HEK293 (cell line): ENCODE results near the gene RRP1B.

Source experiments
- CTCF ChIA-PET: fragments of 350-600 bp; formaldehyde crosslinking; extraction: SDS; loops from one replicate; lab custom pipeline; 2021; ENCODE audit warnings: antibody characterized with exemption; lab: Yijun Ruan, JAX
- POLR2A ChIA-PET: fragments of 300-600 bp; formaldehyde crosslinking; extraction: SDS; loops from one replicate; lab custom pipeline; 2020; ENCODE audit warnings: antibody characterized with exemption, inconsistent platforms; lab: Yijun Ruan, JAX
- H3K27ac ChIP-seq: fragments of 200-500 bp; sonication (Bioruptor generic); 2 replicates; pipeline ENCODE4 v1.5.1; 2014; ENCODE audit warnings: low read depth, low read length, control low read depth, inconsistent platforms; ENCODE audit errors: extremely low read depth
- H3K36me3 ChIP-seq, 2 experiments: fragments of 200-500 bp in 1 of 2; sonication (Bioruptor generic) in 1 of 2; 1 replicate in 1 of 2; 2 replicates in 1 of 2; pipeline ENCODE4 v1.5.1; 2014 to 2017; ENCODE audit warnings: inconsistent platforms in 2 of 2, low read length in 2 of 2; ENCODE audit not compliant: control insufficient read depth in 2 of 2, insufficient read depth in 1 of 2
- H3K4me1 ChIP-seq: fragments of 200-500 bp; sonication (Bioruptor generic); 2 replicates; pipeline ENCODE4 v1.5.1; 2014; ENCODE audit warnings: mild to moderate bottlenecking, low read length, inconsistent platforms; ENCODE audit not compliant: control insufficient read depth, insufficient read depth
- H3K4me3 ChIP-seq: 2 replicates; pipeline ENCODE4 v1.5.1; 2011; ENCODE audit warnings: low read depth, mild to moderate bottlenecking, control low read depth, low read length, moderate library complexity
- H3K9me3 ChIP-seq: fragments of 200-500 bp; sonication (Bioruptor generic); 2 replicates; pipeline ENCODE4 v1.5.1; 2014; ENCODE audit warnings: low read depth, low read length, inconsistent platforms; ENCODE audit not compliant: control insufficient read depth, insufficient read depth
- FEZF1 ChIP-seq: fragments of 450-650 bp; formaldehyde crosslinking; IDR thresholded peaks from 2 replicates; pipeline ENCODE4 v1.5.1; 2016; ENCODE audit warnings: missing biosample characterization, missing genetic modification characterization
- GFI1B ChIP-seq: fragments of 450-650 bp; formaldehyde crosslinking; IDR thresholded peaks from 2 replicates; pipeline ENCODE4 v1.5.1; 2016; ENCODE audit warnings: missing biosample characterization, missing genetic modification characterization
- HOXA7 ChIP-seq: sonication (generic); formaldehyde crosslinking; IDR thresholded peaks from 2 replicates; pipeline ENCODE4 v1.8.1; 2022; ENCODE audit warnings: missing genetic modification reagents, borderline replicate concordance
- KLF1 ChIP-seq: fragments of 450-650 bp; formaldehyde crosslinking; IDR thresholded peaks from 2 replicates; pipeline ENCODE4 v1.5.1; 2016; ENCODE audit warnings: missing biosample characterization, missing genetic modification characterization
- KLF9 ChIP-seq: fragments of 450-650 bp; formaldehyde crosslinking; IDR thresholded peaks from 2 replicates; pipeline ENCODE4 v1.5.1; 2016; ENCODE audit warnings: missing biosample characterization, missing genetic modification characterization, low read depth
- SALL2 ChIP-seq: fragments of 450-650 bp; formaldehyde crosslinking; IDR thresholded peaks from 2 replicates; pipeline ENCODE4 v1.5.0; 2017; ENCODE audit warnings: missing biosample characterization, mild to moderate bottlenecking, missing genetic modification characterization, borderline replicate concordance
- SCRT2 ChIP-seq: fragments of 450-650 bp; formaldehyde crosslinking; IDR thresholded peaks from 2 replicates; pipeline ENCODE4 v1.5.1; 2016; ENCODE audit warnings: missing biosample characterization, missing genetic modification characterization
- SETDB1 ChIP-seq: IDR thresholded peaks from one replicate; pipeline ENCODE4 v1.6.1; 2017; ENCODE audit warnings: mild to moderate bottlenecking, low read length, moderate library complexity, mixed read lengths; ENCODE audit not compliant: insufficient read length
- TRIM28 ChIP-seq: IDR thresholded peaks from 2 replicates; pipeline ENCODE4 v1.6.1; 2011; ENCODE audit warnings: low read length, control low read depth, borderline replicate concordance
- ZBTB48 ChIP-seq: fragments of 450-650 bp; formaldehyde crosslinking; IDR thresholded peaks from 2 replicates; pipeline ENCODE4 v1.5.1; 2016; ENCODE audit warnings: missing biosample characterization, missing genetic modification characterization
- ZFP69B ChIP-seq: fragments of 450-650 bp; formaldehyde crosslinking; IDR thresholded peaks from 2 replicates; pipeline ENCODE4 v1.5.1; 2016; ENCODE audit warnings: missing biosample characterization, missing genetic modification characterization
- ZIC2 ChIP-seq: fragments of 450-650 bp; formaldehyde crosslinking; IDR thresholded peaks from 2 replicates; pipeline ENCODE4 v1.5.1; 2016; ENCODE audit warnings: missing biosample characterization, missing genetic modification characterization
- ZNF121 ChIP-seq: fragments of 450-650 bp; formaldehyde crosslinking; IDR thresholded peaks from 2 replicates; pipeline ENCODE4 v1.5.1; 2016; ENCODE audit warnings: missing biosample characterization, missing genetic modification characterization
- ZNF23 ChIP-seq: fragments of 450-650 bp; formaldehyde crosslinking; IDR thresholded peaks from 2 replicates; pipeline ENCODE4 v1.5.1; 2016; ENCODE audit warnings: missing biosample characterization, missing genetic modification characterization, borderline replicate concordance
- ZNF248 ChIP-seq: fragments of 450-650 bp; formaldehyde crosslinking; IDR thresholded peaks from 2 replicates; pipeline ENCODE4 v1.5.1; 2017; ENCODE audit warnings: missing biosample characterization, missing genetic modification characterization
- ZNF341 ChIP-seq: fragments of 450-650 bp; formaldehyde crosslinking; IDR thresholded peaks from 2 replicates; pipeline ENCODE4; 2016; ENCODE audit warnings: low read depth, missing biosample characterization, missing genetic modification characterization
- ZNF350 ChIP-seq: fragments of 450-650 bp; formaldehyde crosslinking; IDR thresholded peaks from 2 replicates; pipeline ENCODE4 v1.5.0; 2017; ENCODE audit warnings: missing biosample characterization, mild to moderate bottlenecking, missing genetic modification characterization
- ZNF555 ChIP-seq: fragments of 450-650 bp; formaldehyde crosslinking; conservative IDR thresholded peaks from 2 replicates; pipeline ENCODE4 v1.5.1; 2017; ENCODE audit warnings: missing biosample characterization, mild to moderate bottlenecking, missing genetic modification characterization, inconsistent platforms
- ZNF626 ChIP-seq: fragments of 450-650 bp; sonication (Bioruptor Pico); formaldehyde crosslinking; IDR thresholded peaks from 2 replicates; pipeline ENCODE4 v1.5.1; 2018; ENCODE audit warnings: missing biosample characterization, missing genetic modification characterization, inconsistent platforms
- ZNF670 ChIP-seq: fragments of 450-650 bp; formaldehyde crosslinking; IDR thresholded peaks from 2 replicates; pipeline ENCODE4 v1.5.1; 2016; ENCODE audit warnings: missing biosample characterization, missing genetic modification characterization, low read depth
- TF ChIP-seq, protein P1 (sequence below): fragments of 450-650 bp; formaldehyde crosslinking; IDR thresholded peaks from 2 replicates; pipeline ENCODE4 v1.5.1; 2016; ENCODE audit warnings: missing biosample characterization, missing genetic modification characterization, borderline replicate concordance
- TF ChIP-seq, protein P2 (sequence below): fragments of 450-650 bp; formaldehyde crosslinking; IDR thresholded peaks from 2 replicates; pipeline ENCODE4 v1.5.1; 2016; ENCODE audit warnings: missing biosample characterization, missing genetic modification characterization
- TF ChIP-seq, protein P3 (sequence below): fragments of 450-650 bp; formaldehyde crosslinking; IDR thresholded peaks from 2 replicates; pipeline ENCODE4 v1.5.1; 2016; ENCODE audit warnings: missing biosample characterization, missing genetic modification characterization, low read depth
- TF ChIP-seq, protein P4 (sequence below): fragments of 450-650 bp; formaldehyde crosslinking; IDR thresholded peaks from 2 replicates; pipeline ENCODE4 v1.5.1; 2016; ENCODE audit warnings: missing biosample characterization, missing genetic modification characterization

RRP1B gene

DNA sequence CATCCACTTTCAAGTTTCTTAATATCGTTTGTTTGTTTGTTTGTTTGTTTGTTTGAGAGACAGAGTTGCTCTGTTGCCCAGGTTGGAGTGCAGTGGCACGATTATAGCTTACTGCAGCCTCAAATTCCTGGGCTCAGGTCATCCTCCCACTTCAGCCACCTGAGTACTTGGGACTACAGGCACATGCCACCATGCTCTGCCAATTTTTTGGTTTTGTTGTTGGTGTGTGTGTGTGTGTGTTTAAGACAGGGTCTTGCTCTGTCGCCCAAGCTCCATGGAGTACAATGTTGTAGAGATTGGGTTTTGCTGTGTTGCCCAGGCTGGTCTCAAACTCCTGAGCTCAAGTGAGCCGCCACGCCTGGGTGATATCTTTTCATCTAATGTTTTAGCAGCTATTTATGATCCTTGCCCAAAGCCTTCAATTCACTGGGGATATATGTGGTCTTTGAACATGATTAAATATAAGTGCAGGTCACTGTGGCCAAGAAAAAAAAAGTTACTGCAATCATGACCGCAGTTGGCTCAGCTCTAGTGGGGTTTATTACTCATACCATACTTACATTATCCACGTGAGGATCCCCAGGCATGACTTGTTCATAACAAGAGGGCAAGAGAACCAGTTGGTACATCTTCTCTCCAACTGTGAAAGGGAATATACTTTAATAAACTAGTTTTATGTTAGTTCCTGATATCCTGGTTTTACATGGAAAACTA lies 8.0 kb downstream of the RRP1B start:
- Histone ChIP-seq H3K36me3 (peaks cover 39 to 75% of the 10 kb centered on the region in 2 experiments), H3K4me3 (no peak overlapping the region), H3K9me3 (no peaks in the 10 kb centered on the region), H3K27ac (no peak overlapping the region), H3K4me1 (no peaks in the 10 kb centered on the region)
- TF ChIP-seq, protein P1, sequence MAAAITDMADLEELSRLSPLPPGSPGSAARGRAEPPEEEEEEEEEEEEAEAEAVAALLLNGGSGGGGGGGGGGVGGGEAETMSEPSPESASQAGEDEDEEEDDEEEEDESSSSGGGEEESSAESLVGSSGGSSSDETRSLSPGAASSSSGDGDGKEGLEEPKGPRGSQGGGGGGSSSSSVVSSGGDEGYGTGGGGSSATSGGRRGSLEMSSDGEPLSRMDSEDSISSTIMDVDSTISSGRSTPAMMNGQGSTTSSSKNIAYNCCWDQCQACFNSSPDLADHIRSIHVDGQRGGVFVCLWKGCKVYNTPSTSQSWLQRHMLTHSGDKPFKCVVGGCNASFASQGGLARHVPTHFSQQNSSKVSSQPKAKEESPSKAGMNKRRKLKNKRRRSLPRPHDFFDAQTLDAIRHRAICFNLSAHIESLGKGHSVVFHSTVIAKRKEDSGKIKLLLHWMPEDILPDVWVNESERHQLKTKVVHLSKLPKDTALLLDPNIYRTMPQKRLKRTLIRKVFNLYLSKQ (tag by site-specific recombination): no peak
- TF ChIP-seq ZNF23 (tag by site-specific recombination) (no peak), SALL2 (tag by site-specific recombination) (no peak), ZNF341 (tag by site-specific recombination) (no peak), KLF9 (tag by site-specific recombination) (no peak), KLF1 (tag by site-specific recombination) (no peak), ZNF248 (tag by site-specific recombination) (no peak), ZNF670 (tag by site-specific recombination) (no peak), ZBTB48 (tag by site-specific recombination) (no peak), HOXA7 (CRISPR knock-in tag) (no peak), ZIC2 (tag by site-specific recombination) (no peak), SCRT2 (no peak), SETDB1 (no peak), ZNF121 (tag by site-specific recombination) (no peak), FEZF1 (tag by site-specific recombination) (no peak)
- CTCF ChIA-PET: no interaction called here
- POLR2A ChIA-PET: interaction anchor here (0.6 kb wide), 1 partner anchor 38 kb away, joined by 4 read pairs; no protein-coding TSS in a partner anchor

DNA sequence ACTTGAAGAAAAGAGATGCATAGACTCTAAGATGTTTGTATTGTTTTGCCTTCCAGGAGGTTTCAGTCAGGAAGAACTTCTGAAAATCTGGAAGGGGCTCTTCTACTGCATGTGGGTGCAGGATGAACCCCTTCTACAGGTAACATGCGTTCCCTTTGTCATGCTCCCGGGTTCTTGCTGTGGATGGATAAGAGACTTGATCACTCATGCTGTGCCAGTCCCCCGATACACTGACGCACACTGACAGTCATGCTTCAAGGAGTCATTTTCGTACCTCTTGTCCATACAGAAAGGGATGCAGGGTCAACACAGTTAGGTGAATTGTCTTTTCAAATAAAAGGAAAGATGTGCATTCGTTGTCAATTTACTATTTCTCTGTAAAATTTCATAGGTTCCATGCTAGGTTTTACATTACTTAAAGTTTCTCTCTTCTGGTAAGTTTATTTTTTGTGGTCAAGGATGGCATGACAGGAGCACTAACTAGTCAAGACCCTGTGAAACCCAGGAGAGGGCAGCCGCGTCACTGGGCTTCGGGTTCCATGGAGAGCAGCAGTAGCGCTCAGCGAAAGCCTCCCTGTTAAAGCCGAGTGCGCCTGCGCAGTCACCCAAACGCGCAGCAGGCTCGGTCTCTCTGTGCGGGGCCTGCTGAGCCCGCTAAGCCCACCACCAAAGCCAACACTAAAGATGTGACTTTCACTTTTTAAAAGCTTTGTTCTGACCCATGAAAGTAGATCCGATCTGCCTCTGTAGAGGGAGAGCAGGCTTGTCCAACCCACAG lies 10.7 kb downstream of the RRP1B start:
- Histone ChIP-seq H3K27ac (no peak overlapping the region), H3K36me3 (peaks cover 43 to 68% of the 10 kb centered on the region in 2 experiments), H3K9me3 (no peaks in the 10 kb centered on the region), H3K4me1 (no peaks in the 10 kb centered on the region), H3K4me3 (no peak overlapping the region)
- CTCF ChIA-PET: interaction anchor here (0.6 to 1.5 kb wide), 5 partner anchors 23 to 103 kb away, joined by 3 to 4 read pairs (median 3); no protein-coding TSS in a partner anchor
- POLR2A ChIA-PET: no interaction called here
- TF ChIP-seq, protein P2, sequence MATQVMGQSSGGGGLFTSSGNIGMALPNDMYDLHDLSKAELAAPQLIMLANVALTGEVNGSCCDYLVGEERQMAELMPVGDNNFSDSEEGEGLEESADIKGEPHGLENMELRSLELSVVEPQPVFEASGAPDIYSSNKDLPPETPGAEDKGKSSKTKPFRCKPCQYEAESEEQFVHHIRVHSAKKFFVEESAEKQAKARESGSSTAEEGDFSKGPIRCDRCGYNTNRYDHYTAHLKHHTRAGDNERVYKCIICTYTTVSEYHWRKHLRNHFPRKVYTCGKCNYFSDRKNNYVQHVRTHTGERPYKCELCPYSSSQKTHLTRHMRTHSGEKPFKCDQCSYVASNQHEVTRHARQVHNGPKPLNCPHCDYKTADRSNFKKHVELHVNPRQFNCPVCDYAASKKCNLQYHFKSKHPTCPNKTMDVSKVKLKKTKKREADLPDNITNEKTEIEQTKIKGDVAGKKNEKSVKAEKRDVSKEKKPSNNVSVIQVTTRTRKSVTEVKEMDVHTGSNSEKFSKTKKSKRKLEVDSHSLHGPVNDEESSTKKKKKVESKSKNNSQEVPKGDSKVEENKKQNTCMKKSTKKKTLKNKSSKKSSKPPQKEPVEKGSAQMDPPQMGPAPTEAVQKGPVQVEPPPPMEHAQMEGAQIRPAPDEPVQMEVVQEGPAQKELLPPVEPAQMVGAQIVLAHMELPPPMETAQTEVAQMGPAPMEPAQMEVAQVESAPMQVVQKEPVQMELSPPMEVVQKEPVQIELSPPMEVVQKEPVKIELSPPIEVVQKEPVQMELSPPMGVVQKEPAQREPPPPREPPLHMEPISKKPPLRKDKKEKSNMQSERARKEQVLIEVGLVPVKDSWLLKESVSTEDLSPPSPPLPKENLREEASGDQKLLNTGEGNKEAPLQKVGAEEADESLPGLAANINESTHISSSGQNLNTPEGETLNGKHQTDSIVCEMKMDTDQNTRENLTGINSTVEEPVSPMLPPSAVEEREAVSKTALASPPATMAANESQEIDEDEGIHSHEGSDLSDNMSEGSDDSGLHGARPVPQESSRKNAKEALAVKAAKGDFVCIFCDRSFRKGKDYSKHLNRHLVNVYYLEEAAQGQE (tag by site-specific recombination): no peak
- TF ChIP-seq ZNF555 (tag by site-specific recombination): no peak
- TF ChIP-seq ZFP69B (tag by site-specific recombination): no peak
- TF ChIP-seq, protein P3, sequence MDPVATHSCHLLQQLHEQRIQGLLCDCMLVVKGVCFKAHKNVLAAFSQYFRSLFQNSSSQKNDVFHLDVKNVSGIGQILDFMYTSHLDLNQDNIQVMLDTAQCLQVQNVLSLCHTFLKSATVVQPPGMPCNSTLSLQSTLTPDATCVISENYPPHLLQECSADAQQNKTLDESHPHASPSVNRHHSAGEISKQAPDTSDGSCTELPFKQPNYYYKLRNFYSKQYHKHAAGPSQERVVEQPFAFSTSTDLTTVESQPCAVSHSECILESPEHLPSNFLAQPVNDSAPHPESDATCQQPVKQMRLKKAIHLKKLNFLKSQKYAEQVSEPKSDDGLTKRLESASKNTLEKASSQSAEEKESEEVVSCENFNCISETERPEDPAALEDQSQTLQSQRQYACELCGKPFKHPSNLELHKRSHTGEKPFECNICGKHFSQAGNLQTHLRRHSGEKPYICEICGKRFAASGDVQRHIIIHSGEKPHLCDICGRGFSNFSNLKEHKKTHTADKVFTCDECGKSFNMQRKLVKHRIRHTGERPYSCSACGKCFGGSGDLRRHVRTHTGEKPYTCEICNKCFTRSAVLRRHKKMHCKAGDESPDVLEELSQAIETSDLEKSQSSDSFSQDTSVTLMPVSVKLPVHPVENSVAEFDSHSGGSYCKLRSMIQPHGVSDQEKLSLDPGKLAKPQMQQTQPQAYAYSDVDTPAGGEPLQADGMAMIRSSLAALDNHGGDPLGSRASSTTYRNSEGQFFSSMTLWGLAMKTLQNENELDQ (tag by site-specific recombination): no peak
- TF ChIP-seq, protein P4, sequence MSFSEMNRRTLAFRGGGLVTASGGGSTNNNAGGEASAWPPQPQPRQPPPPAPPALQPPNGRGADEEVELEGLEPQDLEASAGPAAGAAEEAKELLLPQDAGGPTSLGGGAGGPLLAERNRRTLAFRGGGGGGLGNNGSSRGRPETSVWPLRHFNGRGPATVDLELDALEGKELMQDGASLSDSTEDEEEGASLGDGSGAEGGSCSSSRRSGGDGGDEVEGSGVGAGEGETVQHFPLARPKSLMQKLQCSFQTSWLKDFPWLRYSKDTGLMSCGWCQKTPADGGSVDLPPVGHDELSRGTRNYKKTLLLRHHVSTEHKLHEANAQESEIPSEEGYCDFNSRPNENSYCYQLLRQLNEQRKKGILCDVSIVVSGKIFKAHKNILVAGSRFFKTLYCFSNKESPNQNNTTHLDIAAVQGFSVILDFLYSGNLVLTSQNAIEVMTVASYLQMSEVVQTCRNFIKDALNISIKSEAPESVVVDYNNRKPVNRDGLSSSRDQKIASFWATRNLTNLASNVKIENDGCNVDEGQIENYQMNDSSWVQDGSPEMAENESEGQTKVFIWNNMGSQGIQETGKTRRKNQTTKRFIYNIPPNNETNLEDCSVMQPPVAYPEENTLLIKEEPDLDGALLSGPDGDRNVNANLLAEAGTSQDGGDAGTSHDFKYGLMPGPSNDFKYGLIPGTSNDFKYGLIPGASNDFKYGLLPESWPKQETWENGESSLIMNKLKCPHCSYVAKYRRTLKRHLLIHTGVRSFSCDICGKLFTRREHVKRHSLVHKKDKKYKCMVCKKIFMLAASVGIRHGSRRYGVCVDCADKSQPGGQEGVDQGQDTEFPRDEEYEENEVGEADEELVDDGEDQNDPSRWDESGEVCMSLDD (tag by site-specific recombination): no peak
- TF ChIP-seq ZNF626 (tag by site-specific recombination): no peak
- no peak for TF ChIP-seq ZNF350
- TF ChIP-seq TRIM28: no peak
- no peak for TF ChIP-seq KLF9 (tag by site-specific recombination)
- TF ChIP-seq GFI1B (tag by site-specific recombination): no peak
- TF ChIP-seq SALL2 (tag by site-specific recombination): no peak
